ENCODE results near the gene CAPN13. TPM values are rescaled to one million over a fixed set of nuclear protein-coding genes. Genes with fewer than 3 reads are reported as not detected.

CAPN13 gene
- not detected for total RNA-seq
- long read RNA-seq, partial matches to known transcripts, result 0 of 1 reads
- long read RNA-seq, other reads (novel, unspliced or antisense), result 1 of 1 reads

- intact Hi-C loops (cut with DNase I), result no loop called here
- no peak for DNase-seq (ENCODE audit: low spot score)
Measured at GRCh38 chr2:30807249-30807648, at the start of gene CAPN13. Gene CAPN13 (minus strand): TSS chr2:30807446. CDS start chr2:30787325, 20,121 bp downstream.

- no peak for DNase-seq (ENCODE audit: low spot score)
- intact Hi-C loops (cut with DNase I), result no loop called here
Measured at GRCh38 chr2:30847841-30848240, 40.6 kb upstream of the CAPN13 start.

GRCh38 chr2:30847329-30847728 is 40.1 kb upstream of the CAPN13 start:
- no peak for DNase-seq (ENCODE audit: low spot score)
- intact Hi-C loops (cut with DNase I), result no loop called here

GRCh38 chr2:30828586-30828985 is 21.3 kb upstream of the CAPN13 start:
- intact Hi-C loops (cut with DNase I), result no loop called here
- DNase-seq (ENCODE audit: low spot score), result no peak

- intact Hi-C loops (cut with DNase I), result no loop called here
- DNase-seq (ENCODE audit: low spot score), result no peak
Measured at GRCh38 chr2:30826916-30827315, 19.7 kb upstream of the CAPN13 start.

- DNase-seq (ENCODE audit: low spot score), result no peak
- intact Hi-C loops (cut with DNase I), result no loop called here
Measured at GRCh38 chr2:30826481-30826880, 19.2 kb upstream of the CAPN13 start.

- intact Hi-C loops (cut with DNase I), result no loop called here
Measured at GRCh38 chr2:30823452-30823851, 16.2 kb upstream of the CAPN13 start.

GRCh38 chr2:30821960-30822359 is 14.7 kb upstream of the CAPN13 start:
- no peak for DNase-seq (ENCODE audit: low spot score)
- intact Hi-C loops (cut with DNase I), result no loop called here

More at GRCh38 chr2:30823452-30823851, 16.2 kb upstream of the CAPN13 start:
- no peak for DNase-seq (ENCODE audit: low spot score)

GRCh38 chr2:30820381-30821055 is 13.3 kb upstream of the CAPN13 start:
- no peak for DNase-seq (ENCODE audit: low spot score)
- intact Hi-C loops (cut with DNase I), result no loop called here

- no peak for DNase-seq (ENCODE audit: low spot score)
- intact Hi-C loops (cut with DNase I), result no loop called here
Measured at GRCh38 chr2:30809938-30810337, 2.7 kb upstream of the CAPN13 start.

- intact Hi-C loops (cut with DNase I), result no loop called here
- no peak for DNase-seq (ENCODE audit: low spot score)
Measured at GRCh38 chr2:30808695-30809094, 1.4 kb upstream of the CAPN13 start.

- DNase-seq (ENCODE audit: low spot score), result no peak
Measured at GRCh38 chr2:30803281-30803680, 4.0 kb downstream of the CAPN13 start.

GRCh38 chr2:30802611-30803010 is 4.6 kb downstream of the CAPN13 start:
- intact Hi-C loops (cut with DNase I), result no loop called here

More at GRCh38 chr2:30803281-30803680, 4.0 kb downstream of the CAPN13 start:
- intact Hi-C loops (cut with DNase I), result no loop called here

GRCh38 chr2:30801821-30802455 is 5.3 kb downstream of the CAPN13 start:
- DNase-seq (ENCODE audit: low spot score), result no peak
- intact Hi-C loops (cut with DNase I), result no loop called here

More at GRCh38 chr2:30802611-30803010, 4.6 kb downstream of the CAPN13 start:
- no peak for DNase-seq (ENCODE audit: low spot score)

GRCh38 chr2:30800159-30800558 is 7.1 kb downstream of the CAPN13 start:
- DNase-seq (ENCODE audit: low spot score), result no peak
- intact Hi-C loops (cut with DNase I), result no loop called here

- no peak for DNase-seq (ENCODE audit: low spot score)
- intact Hi-C loops (cut with DNase I), result no loop called here
Measured at GRCh38 chr2:30799366-30799765, 7.9 kb downstream of the CAPN13 start.

- DNase-seq (ENCODE audit: low spot score), result no peak
- intact Hi-C loops (cut with DNase I), result no loop called here
Measured at GRCh38 chr2:30798536-30798991, 8.7 kb downstream of the CAPN13 start.

GRCh38 chr2:30797381-30798015 is 9.7 kb downstream of the CAPN13 start:
- DNase-seq (ENCODE audit: low spot score), result no peak
- intact Hi-C loops (cut with DNase I), result no loop called here

- intact Hi-C loops (cut with DNase I), result no loop called here
- no peak for DNase-seq (ENCODE audit: low spot score)
Measured at GRCh38 chr2:30796699-30797098, 10.5 kb downstream of the CAPN13 start.

- DNase-seq (ENCODE audit: low spot score), result no peak
- intact Hi-C loops (cut with DNase I), result no loop called here
Measured at GRCh38 chr2:30792521-30792920, 14.7 kb downstream of the CAPN13 start.

- no peak for DNase-seq (ENCODE audit: low spot score)
- intact Hi-C loops (cut with DNase I), result no loop called here
Measured at GRCh38 chr2:30790879-30791278, 16.4 kb downstream of the CAPN13 start.

All from cardiac septum (tissue), 1 donor.